SK-N-SH treated with all-trans-retinoic acid at 6 μM for 48 hours (cell line): Measurements from ENCODE around the gene CABP7.

Experiments
- ATAC-seq: fragments of 200-7000 bp; cut with Tn5 transposase; 3 replicates; pipeline ENCODE4 v1.9.1; 2020; ENCODE audit warnings: mild to moderate bottlenecking, moderate library complexity
- ARNTL ChIP-seq: fragments of 450-650 bp; formaldehyde crosslinking; IDR thresholded peaks from 2 replicates; pipeline ENCODE4 v1.5.0; 2020; ENCODE audit warnings: low read depth, mild to moderate bottlenecking, moderate library complexity, borderline replicate concordance
- BACH2 ChIP-seq: fragments of 250-450 bp; sonication (Bioruptor Pico); IDR thresholded peaks from 2 replicates; pipeline ENCODE4 v1.9.0; 2021; ENCODE audit warnings: mild to moderate bottlenecking, borderline replicate concordance
- CREB5 ChIP-seq: fragments of 250-450 bp; sonication (Bioruptor Pico); IDR thresholded peaks from 2 replicates; pipeline ENCODE4 v1.5.1; 2020; ENCODE audit warnings: low read depth, mild to moderate bottlenecking, moderate library complexity
- CSDC2 ChIP-seq: fragments of 250-450 bp; sonication (Bioruptor Pico); IDR thresholded peaks from 2 replicates; pipeline ENCODE4 v1.5.0; 2020; ENCODE audit warnings: mild to moderate bottlenecking, moderate library complexity
- CSRNP3 ChIP-seq: fragments of 250-450 bp; sonication (Bioruptor Pico); IDR thresholded peaks from 2 replicates; pipeline ENCODE4 v1.5.1; 2021; ENCODE audit warnings: mild to moderate bottlenecking, moderate library complexity
- GLIS3 ChIP-seq: fragments of 250-450 bp; sonication (Bioruptor Pico); IDR thresholded peaks from 2 replicates; pipeline ENCODE4 v1.5.0; 2020; ENCODE audit warnings: mild to moderate bottlenecking, moderate library complexity
- ISL1 ChIP-seq: fragments of 250-450 bp; sonication (Bioruptor Pico); IDR thresholded peaks from 2 replicates; pipeline ENCODE4 v2.1.2; 2022; ENCODE audit warnings: mild to moderate bottlenecking, moderate library complexity
- OSR1 ChIP-seq: fragments of 250-450 bp; sonication (Bioruptor Pico); IDR thresholded peaks from 2 replicates; pipeline ENCODE4 v1.8.0; 2022; ENCODE audit warnings: moderate library complexity, mild to moderate bottlenecking, inconsistent platforms
- PATZ1 ChIP-seq: fragments of 250-450 bp; sonication (Bioruptor Pico); IDR thresholded peaks from 2 replicates; pipeline ENCODE4 v1.8.0; 2020; ENCODE audit warnings: mild to moderate bottlenecking, moderate library complexity, borderline replicate concordance
- POU6F1 ChIP-seq: fragments of 250-450 bp; sonication (Bioruptor Pico); IDR thresholded peaks from 2 replicates; pipeline ENCODE4 v1.8.0; 2021; ENCODE audit warnings: low read depth, mild to moderate bottlenecking, moderate library complexity, borderline replicate concordance
- RARB ChIP-seq: fragments of 250-450 bp; sonication (Bioruptor Pico); IDR thresholded peaks from 2 replicates; pipeline ENCODE4 v1.8.0; 2021; ENCODE audit warnings: mild to moderate bottlenecking, moderate library complexity
- TCF4 ChIP-seq: fragments of 250-450 bp; sonication (Bioruptor Pico); IDR thresholded peaks from 2 replicates; pipeline ENCODE4 v1.8.0; 2021; ENCODE audit warnings: mild to moderate bottlenecking, moderate library complexity, borderline replicate concordance
- TOX ChIP-seq: fragments of 250-450 bp; sonication (Bioruptor Pico); IDR thresholded peaks from 2 replicates; pipeline ENCODE4 v1.8.0; 2021; ENCODE audit warnings: mild to moderate bottlenecking, moderate library complexity, borderline replicate concordance
- TSHZ2 ChIP-seq: fragments of 250-450 bp; sonication (Bioruptor Pico); IDR thresholded peaks from 2 replicates; pipeline ENCODE4 v1.5.0; 2020; ENCODE audit warnings: mild to moderate bottlenecking, moderate library complexity
- ZC3H10 ChIP-seq: fragments of 250-450 bp; sonication (Bioruptor Pico); IDR thresholded peaks from 2 replicates; pipeline ENCODE4 v1.5.1; 2021; ENCODE audit warnings: mild to moderate bottlenecking, moderate library complexity
- ZFP3 ChIP-seq: fragments of 250-450 bp; sonication (Bioruptor Pico); IDR thresholded peaks from 2 replicates; pipeline ENCODE4 v1.5.0; 2020; ENCODE audit warnings: mild to moderate bottlenecking, moderate library complexity
- ZFP30 ChIP-seq: fragments of 450-650 bp; formaldehyde crosslinking; IDR thresholded peaks from 2 replicates; pipeline ENCODE4 v1.5.0; 2022; ENCODE audit warnings: mild to moderate bottlenecking, moderate library complexity
- ZNF565 ChIP-seq: fragments of 450-650 bp; formaldehyde crosslinking; conservative IDR thresholded peaks from 2 replicates; pipeline ENCODE4 v1.5.0; 2020; ENCODE audit warnings: low read depth, mild to moderate bottlenecking, moderate library complexity
- ZNF8 ChIP-seq: fragments of 450-650 bp; formaldehyde crosslinking; IDR thresholded peaks from 2 replicates; pipeline ENCODE4 v1.5.0; 2020; ENCODE audit warnings: mild to moderate bottlenecking, moderate library complexity

CABP7 gene

GRCh38 chr22:29765905-29766631 is 46.3 kb downstream of the CABP7 start:
- ATAC-seq, result peak; percentile 31
- TF ChIP-seq ZFP30 (no peak), ZNF8 (CRISPR knock-in tag) (no peak), POU6F1 (CRISPR knock-in tag) (no peak), BACH2 (CRISPR knock-in tag) (no peak), OSR1 (CRISPR knock-in tag) (no peak), CSRNP3 (CRISPR knock-in tag) (no peak), ARNTL (CRISPR knock-in tag) (no peak), TCF4 (no peak), ISL1 (CRISPR knock-in tag) (no peak), TOX (CRISPR knock-in tag) (no peak), ZC3H10 (CRISPR knock-in tag) (no peak), TSHZ2 (CRISPR knock-in tag) (no peak), CSDC2 (CRISPR knock-in tag) (no peak)
- TF ChIP-seq, all 23 proteins: peak for 0

- peak; percentile 99 for ATAC-seq
- TF ChIP-seq ZFP3 (no peak), RARB (CRISPR knock-in tag) (no peak), CREB5 (CRISPR knock-in tag) (no peak), BACH2 (CRISPR knock-in tag) (no peak), CSRNP3 (CRISPR knock-in tag) (no peak), OSR1 (CRISPR knock-in tag) (no peak), PATZ1 (CRISPR knock-in tag) (no peak), GLIS3 (no peak), TOX (CRISPR knock-in tag) (no peak), ISL1 (CRISPR knock-in tag) (no peak), ZNF565 (no peak), ARNTL (CRISPR knock-in tag) (no peak), ZC3H10 (CRISPR knock-in tag) (no peak), TCF4 (no peak), ZNF8 (CRISPR knock-in tag) (no peak), TSHZ2 (CRISPR knock-in tag) (no peak)
- TF ChIP-seq, all 23 proteins: peak for 0
Observed at GRCh38 chr22:29766632-29767170, 46.9 kb downstream of the CABP7 start, which contains the start of gene ZMAT5. ZMAT5 (minus strand) TSS chr22:29767007; CDS start chr22:29748544, 18,463 bp downstream.
